AG10803 (cell line): ENCODE results near the gene NCSTN.

Source experiments
- DNase-seq: peaks from one replicate; pipeline ENCODE4 v3.0.0; 2010; ENCODE audit warnings: low read depth
- H3K4me3 ChIP-seq: 2 replicates; pipeline ENCODE4 v1.5.1; 2011; ENCODE audit warnings: mild to moderate bottlenecking, low read length, control low read depth
- CTCF ChIP-seq: conservative IDR thresholded peaks from 2 replicates; pipeline ENCODE4 v1.5.1; 2011; ENCODE audit warnings: mild to moderate bottlenecking, low read length, control low read depth, inconsistent platforms

NCSTN gene

GRCh38 chr1:160370561-160371345 is 27.6 kb downstream of the NCSTN start:
- DNase-seq = no peak
- H3K4me3 ChIP-seq = no peak overlapping the region
- no peak for TF ChIP-seq CTCF

GRCh38 chr1:160371346-160371631 is 28.1 kb downstream of the NCSTN start:
- no peak overlapping the region for H3K4me3 ChIP-seq
- TF ChIP-seq CTCF = no peak
- DNase-seq = no peak

- DNase-seq = no peak
- no peak for TF ChIP-seq CTCF
- no peak overlapping the region for H3K4me3 ChIP-seq
Observed at GRCh38 chr1:160371756-160372155, 28.6 kb downstream of the NCSTN start.

- no peak overlapping the region for H3K4me3 ChIP-seq
- TF ChIP-seq CTCF = no peak
- no peak for DNase-seq
Observed at GRCh38 chr1:160373696-160374095, 30.5 kb downstream of the NCSTN start.

- H3K4me3 ChIP-seq = no peak overlapping the region
- TF ChIP-seq CTCF = no peak
- DNase-seq = no peak
Observed at GRCh38 chr1:160374306-160375110, 31.3 kb downstream of the NCSTN start.

GRCh38 chr1:160375788-160376524 is 32.8 kb downstream of the NCSTN start:
- peak; percentile 36 for DNase-seq
- TF ChIP-seq CTCF = no peak
- H3K4me3 ChIP-seq = no peak overlapping the region
